GM23338 (cell line): ENCODE data around the gene COG7. TPM values are rescaled to one million over a fixed set of nuclear protein-coding genes. Genes with fewer than 3 reads are reported as not detected.

Experiments
- ATAC-seq: fragments of 200-7000 bp; cut with Tn5 transposase; 3 replicates; pipeline ENCODE4 v1.9.1; 2020
- DNase-seq: peaks from one replicate; pipeline ENCODE4 v3.0.0-alpha.2; 2015; ENCODE audit warnings: low spot score
- H2AFZ ChIP-seq: fragments of 200-600 bp; sonication (generic); 2 replicates; pipeline ENCODE4 v1.8.0; 2016; ENCODE audit warnings: antibody characterized with exemption, mild to moderate bottlenecking, moderate library complexity
- H3F3A ChIP-seq: fragments of 200-600 bp; sonication (generic); replicated peaks from 2 replicates; pipeline ENCODE4 v1.8.0; 2017; ENCODE audit warnings: antibody characterized with exemption, mixed run types, low read depth
- H3K27ac ChIP-seq: fragments of 200-600 bp; sonication (generic); 2 replicates; pipeline ENCODE4 v1.6.1; 2016; ENCODE audit warnings: low read depth
- H3K27me3 ChIP-seq: fragments of 200-600 bp; sonication (generic); 2 replicates; pipeline ENCODE4 v1.8.0; 2016; ENCODE audit warnings: mild to moderate bottlenecking, mixed run types, moderate library complexity; ENCODE audit not compliant: insufficient read depth
- H3K36me3 ChIP-seq: fragments of 200-600 bp; sonication (generic); 2 replicates; pipeline ENCODE4 v1.8.0; 2016; ENCODE audit warnings: mild to moderate bottlenecking; ENCODE audit not compliant: insufficient read depth
- H3K4me1 ChIP-seq: fragments of 200-600 bp; sonication (generic); 2 replicates; pipeline ENCODE4 v1.8.0; 2016; ENCODE audit warnings: mild to moderate bottlenecking, moderate library complexity; ENCODE audit not compliant: insufficient read depth
- H3K4me2 ChIP-seq: fragments of 200-600 bp; sonication (generic); 2 replicates; pipeline ENCODE4 v1.7.1; 2017; ENCODE audit warnings: mixed run types
- H3K4me3 ChIP-seq: fragments of 200-600 bp; sonication (generic); 2 replicates; pipeline ENCODE4 v1.6.1; 2016; ENCODE audit warnings: mixed run types
- H3K79me2 ChIP-seq: fragments of 200-600 bp; sonication (generic); replicated peaks from 2 replicates; pipeline ENCODE4 v1.8.0; 2017; ENCODE audit warnings: mild to moderate bottlenecking; ENCODE audit not compliant: insufficient read depth
- H3K9me2 ChIP-seq: fragments of 200-600 bp; sonication (generic); 2 replicates; pipeline ENCODE4 v1.8.0; 2017; ENCODE audit not compliant: insufficient read depth
- H4K20me1 ChIP-seq: fragments of 200-600 bp; sonication (generic); replicated peaks from 2 replicates; pipeline ENCODE4 v1.8.0; 2017; ENCODE audit warnings: mild to moderate bottlenecking; ENCODE audit not compliant: insufficient read depth
- H3K27ac Mint-ChIP-seq: 2 replicates; pipeline ENCODE4 v1.8.0; 2020; ENCODE audit warnings: inconsistent platforms, mild to moderate bottlenecking, moderate library complexity, mixed read lengths
- H3K27me3 Mint-ChIP-seq: 3 replicates; pipeline ENCODE4 v1.8.0; 2022; ENCODE audit warnings: low read depth, mild to moderate bottlenecking, moderate library complexity, mixed read lengths, inconsistent platforms; ENCODE audit not compliant: insufficient read depth, poor library complexity
- H3K36me3 Mint-ChIP-seq: 3 replicates; pipeline ENCODE4 v1.8.0; 2021; ENCODE audit warnings: low read depth, mild to moderate bottlenecking, inconsistent platforms, moderate library complexity, mixed read lengths
- H3K4me1 Mint-ChIP-seq: 3 replicates; pipeline ENCODE4 v1.8.0; 2020; ENCODE audit warnings: mild to moderate bottlenecking, inconsistent platforms, mixed read lengths
- H3K4me3 Mint-ChIP-seq: 3 replicates; pipeline ENCODE4 v1.8.0; 2021; ENCODE audit warnings: moderate library complexity, mild to moderate bottlenecking, inconsistent platforms, mixed read lengths
- H3K9me3 Mint-ChIP-seq: 3 replicates; pipeline ENCODE4 v1.8.0; 2020; ENCODE audit warnings: moderate library complexity, mild to moderate bottlenecking, inconsistent platforms, mixed read lengths
- CREB1 ChIP-seq: fragments of 250-450 bp; sonication (Bioruptor Pico); IDR thresholded peaks from 2 replicates; pipeline ENCODE4 v1.5.0; 2020; ENCODE audit warnings: low read depth, mild to moderate bottlenecking, moderate library complexity
- EZH2 ChIP-seq: fragments of 200-600 bp; sonication (generic); IDR thresholded peaks from one replicate; pipeline ENCODE4 v1.8.0; 2017; ENCODE audit warnings: antibody characterized with exemption, mild to moderate bottlenecking, low read depth; ENCODE audit not compliant: unreplicated experiment
- EZH2phosphoT487 ChIP-seq: fragments of 200-600 bp; sonication (generic); IDR thresholded peaks from one replicate; pipeline ENCODE4 v1.8.1; 2018; ENCODE audit warnings: antibody characterized with exemption; ENCODE audit not compliant: unreplicated experiment
- JUNB ChIP-seq: IDR thresholded peaks from one replicate; pipeline ENCODE4 v1.6.1; 2016; ENCODE audit warnings: antibody characterized with exemption; ENCODE audit not compliant: unreplicated experiment
- NANOG ChIP-seq: IDR thresholded peaks from 2 replicates; pipeline ENCODE4 v1.6.1; 2016; ENCODE audit warnings: antibody characterized with exemption, borderline replicate concordance
- POLR2AphosphoS5 ChIP-seq: IDR thresholded peaks from 2 replicates; pipeline ENCODE4 v1.6.1; 2016; ENCODE audit warnings: antibody characterized with exemption, low read depth
- STAT1 ChIP-seq: IDR thresholded peaks from one replicate; pipeline ENCODE4 v1.6.1; 2016; ENCODE audit warnings: antibody characterized with exemption; ENCODE audit not compliant: unreplicated experiment
- ZNF114 ChIP-seq: fragments of 250-450 bp; sonication (Bioruptor Pico); IDR thresholded peaks from 2 replicates; pipeline ENCODE4 v1.5.0; 2020; ENCODE audit warnings: mild to moderate bottlenecking, moderate library complexity
- ZNF331 ChIP-seq: fragments of 250-450 bp; sonication (Bioruptor Pico); IDR thresholded peaks from 2 replicates; pipeline ENCODE4 v1.5.0; 2020; ENCODE audit warnings: low read depth, mild to moderate bottlenecking, moderate library complexity
- polyA plus RNA-seq: library from polyadenylated mRNA; unstranded; fragments of >200 nt; fragmentation: Nextera tagmentation; extraction: Ambion mirVana; gene quantifications from 2 replicates; pipeline ENCODE4 v1.2.1, GENCODE V29; 2016
- total RNA-seq: library from RNA; depleted of rRNA; stranded (reverse); fragments of >200 nt; shearing (Covaris generic); gene quantifications from 2 replicates; pipeline ENCODE4 v1.2.3, GENCODE V29; 2014
- TF ChIP-seq, protein P1 (sequence below), 2 experiments: fragments of 200-600 bp in 1 of 2; sonication (generic) in 1 of 2; conservative IDR thresholded peaks; 2 replicates each; pipeline versions ENCODE4 v1.5.1 to v1.6.1; 2016 to 2017; ENCODE audit warnings: antibody characterized with exemption in 2 of 2, low read depth in 2 of 2, mild to moderate bottlenecking in 2 of 2, moderate library complexity in 1 of 2
- TF ChIP-seq, protein P2 (sequence below): IDR thresholded peaks from one replicate; pipeline ENCODE4 v1.6.1; 2018; ENCODE audit warnings: antibody characterized with exemption; ENCODE audit not compliant: unreplicated experiment
- TF ChIP-seq, protein P3 (sequence below): fragments of 250-450 bp; sonication (Bioruptor Pico); IDR thresholded peaks from 2 replicates; pipeline ENCODE4 v1.5.0; 2020; ENCODE audit warnings: mild to moderate bottlenecking, moderate library complexity
- TF ChIP-seq, protein P4 (sequence below): IDR thresholded peaks from 2 replicates; pipeline ENCODE4 v1.6.1; 2016; ENCODE audit warnings: antibody characterized with exemption

Gene COG7
- total and polyA plus RNA-seq, 2 experiments from 2014 or later = 9.2 to 20.0 TPM

DNA sequence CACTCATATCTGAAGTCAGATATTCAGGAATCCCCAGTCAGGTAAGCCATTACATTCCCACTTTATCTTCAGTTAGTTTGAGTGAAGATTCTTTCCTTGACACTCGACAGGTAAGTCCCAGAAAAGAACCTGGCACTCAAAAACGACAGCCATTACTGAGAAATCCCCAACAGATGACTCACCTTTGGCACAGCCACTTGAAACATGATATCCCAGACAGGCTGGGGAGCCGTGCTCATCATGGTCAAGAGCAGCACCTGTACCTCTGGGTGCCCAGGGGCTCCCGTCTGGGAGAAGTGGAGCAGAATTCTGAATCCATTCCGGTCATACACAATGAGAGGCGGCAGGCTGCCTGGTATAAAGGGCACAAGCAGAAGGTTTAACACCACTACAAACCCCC is 16.8 kb upstream of the COG7 start:
- H3K27ac ChIP-seq = no peak overlapping the region
- no peaks in the 10 kb centered on the region for H3K4me1 ChIP-seq
- Mint-ChIP-seq H3K27me3 (peaks cover 2% of the 10 kb centered on the region), H3K4me3 (no peak overlapping the region), H3K36me3 (peaks cover 62% of the 10 kb centered on the region), H3K27ac (no peak overlapping the region), H3K9me3 (no peaks in the 10 kb centered on the region), H3K4me1 (no peaks in the 10 kb centered on the region)
- no peaks in the 10 kb centered on the region for H4K20me1 ChIP-seq
- H3K79me2 ChIP-seq = no peaks in the 10 kb centered on the region
- H2AFZ ChIP-seq = no peak overlapping the region
- ATAC-seq (no peak), DNase-seq (no peak)
- H3K27me3 ChIP-seq = no peaks in the 10 kb centered on the region
- no peak overlapping the region for H3K4me2 ChIP-seq
- TF ChIP-seq ZNF114 (no peak), JUNB (no peak), NANOG (no peak), CREB1 (no peak), ZNF331 (CRISPR knock-in tag) (no peak), STAT1 (no peak), EZH2phosphoT487 (no peak), POLR2AphosphoS5 (no peak), EZH2 (no peak)
- TF ChIP-seq, protein P1, sequence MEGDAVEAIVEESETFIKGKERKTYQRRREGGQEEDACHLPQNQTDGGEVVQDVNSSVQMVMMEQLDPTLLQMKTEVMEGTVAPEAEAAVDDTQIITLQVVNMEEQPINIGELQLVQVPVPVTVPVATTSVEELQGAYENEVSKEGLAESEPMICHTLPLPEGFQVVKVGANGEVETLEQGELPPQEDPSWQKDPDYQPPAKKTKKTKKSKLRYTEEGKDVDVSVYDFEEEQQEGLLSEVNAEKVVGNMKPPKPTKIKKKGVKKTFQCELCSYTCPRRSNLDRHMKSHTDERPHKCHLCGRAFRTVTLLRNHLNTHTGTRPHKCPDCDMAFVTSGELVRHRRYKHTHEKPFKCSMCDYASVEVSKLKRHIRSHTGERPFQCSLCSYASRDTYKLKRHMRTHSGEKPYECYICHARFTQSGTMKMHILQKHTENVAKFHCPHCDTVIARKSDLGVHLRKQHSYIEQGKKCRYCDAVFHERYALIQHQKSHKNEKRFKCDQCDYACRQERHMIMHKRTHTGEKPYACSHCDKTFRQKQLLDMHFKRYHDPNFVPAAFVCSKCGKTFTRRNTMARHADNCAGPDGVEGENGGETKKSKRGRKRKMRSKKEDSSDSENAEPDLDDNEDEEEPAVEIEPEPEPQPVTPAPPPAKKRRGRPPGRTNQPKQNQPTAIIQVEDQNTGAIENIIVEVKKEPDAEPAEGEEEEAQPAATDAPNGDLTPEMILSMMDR (conservative IDR thresholded peaks at IDR 0.05; ENCODE audit: low read depth in 2 of 2) = no peak
- TF ChIP-seq, protein P2, sequence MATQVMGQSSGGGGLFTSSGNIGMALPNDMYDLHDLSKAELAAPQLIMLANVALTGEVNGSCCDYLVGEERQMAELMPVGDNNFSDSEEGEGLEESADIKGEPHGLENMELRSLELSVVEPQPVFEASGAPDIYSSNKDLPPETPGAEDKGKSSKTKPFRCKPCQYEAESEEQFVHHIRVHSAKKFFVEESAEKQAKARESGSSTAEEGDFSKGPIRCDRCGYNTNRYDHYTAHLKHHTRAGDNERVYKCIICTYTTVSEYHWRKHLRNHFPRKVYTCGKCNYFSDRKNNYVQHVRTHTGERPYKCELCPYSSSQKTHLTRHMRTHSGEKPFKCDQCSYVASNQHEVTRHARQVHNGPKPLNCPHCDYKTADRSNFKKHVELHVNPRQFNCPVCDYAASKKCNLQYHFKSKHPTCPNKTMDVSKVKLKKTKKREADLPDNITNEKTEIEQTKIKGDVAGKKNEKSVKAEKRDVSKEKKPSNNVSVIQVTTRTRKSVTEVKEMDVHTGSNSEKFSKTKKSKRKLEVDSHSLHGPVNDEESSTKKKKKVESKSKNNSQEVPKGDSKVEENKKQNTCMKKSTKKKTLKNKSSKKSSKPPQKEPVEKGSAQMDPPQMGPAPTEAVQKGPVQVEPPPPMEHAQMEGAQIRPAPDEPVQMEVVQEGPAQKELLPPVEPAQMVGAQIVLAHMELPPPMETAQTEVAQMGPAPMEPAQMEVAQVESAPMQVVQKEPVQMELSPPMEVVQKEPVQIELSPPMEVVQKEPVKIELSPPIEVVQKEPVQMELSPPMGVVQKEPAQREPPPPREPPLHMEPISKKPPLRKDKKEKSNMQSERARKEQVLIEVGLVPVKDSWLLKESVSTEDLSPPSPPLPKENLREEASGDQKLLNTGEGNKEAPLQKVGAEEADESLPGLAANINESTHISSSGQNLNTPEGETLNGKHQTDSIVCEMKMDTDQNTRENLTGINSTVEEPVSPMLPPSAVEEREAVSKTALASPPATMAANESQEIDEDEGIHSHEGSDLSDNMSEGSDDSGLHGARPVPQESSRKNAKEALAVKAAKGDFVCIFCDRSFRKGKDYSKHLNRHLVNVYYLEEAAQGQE = no peak
- TF ChIP-seq, protein P3, sequence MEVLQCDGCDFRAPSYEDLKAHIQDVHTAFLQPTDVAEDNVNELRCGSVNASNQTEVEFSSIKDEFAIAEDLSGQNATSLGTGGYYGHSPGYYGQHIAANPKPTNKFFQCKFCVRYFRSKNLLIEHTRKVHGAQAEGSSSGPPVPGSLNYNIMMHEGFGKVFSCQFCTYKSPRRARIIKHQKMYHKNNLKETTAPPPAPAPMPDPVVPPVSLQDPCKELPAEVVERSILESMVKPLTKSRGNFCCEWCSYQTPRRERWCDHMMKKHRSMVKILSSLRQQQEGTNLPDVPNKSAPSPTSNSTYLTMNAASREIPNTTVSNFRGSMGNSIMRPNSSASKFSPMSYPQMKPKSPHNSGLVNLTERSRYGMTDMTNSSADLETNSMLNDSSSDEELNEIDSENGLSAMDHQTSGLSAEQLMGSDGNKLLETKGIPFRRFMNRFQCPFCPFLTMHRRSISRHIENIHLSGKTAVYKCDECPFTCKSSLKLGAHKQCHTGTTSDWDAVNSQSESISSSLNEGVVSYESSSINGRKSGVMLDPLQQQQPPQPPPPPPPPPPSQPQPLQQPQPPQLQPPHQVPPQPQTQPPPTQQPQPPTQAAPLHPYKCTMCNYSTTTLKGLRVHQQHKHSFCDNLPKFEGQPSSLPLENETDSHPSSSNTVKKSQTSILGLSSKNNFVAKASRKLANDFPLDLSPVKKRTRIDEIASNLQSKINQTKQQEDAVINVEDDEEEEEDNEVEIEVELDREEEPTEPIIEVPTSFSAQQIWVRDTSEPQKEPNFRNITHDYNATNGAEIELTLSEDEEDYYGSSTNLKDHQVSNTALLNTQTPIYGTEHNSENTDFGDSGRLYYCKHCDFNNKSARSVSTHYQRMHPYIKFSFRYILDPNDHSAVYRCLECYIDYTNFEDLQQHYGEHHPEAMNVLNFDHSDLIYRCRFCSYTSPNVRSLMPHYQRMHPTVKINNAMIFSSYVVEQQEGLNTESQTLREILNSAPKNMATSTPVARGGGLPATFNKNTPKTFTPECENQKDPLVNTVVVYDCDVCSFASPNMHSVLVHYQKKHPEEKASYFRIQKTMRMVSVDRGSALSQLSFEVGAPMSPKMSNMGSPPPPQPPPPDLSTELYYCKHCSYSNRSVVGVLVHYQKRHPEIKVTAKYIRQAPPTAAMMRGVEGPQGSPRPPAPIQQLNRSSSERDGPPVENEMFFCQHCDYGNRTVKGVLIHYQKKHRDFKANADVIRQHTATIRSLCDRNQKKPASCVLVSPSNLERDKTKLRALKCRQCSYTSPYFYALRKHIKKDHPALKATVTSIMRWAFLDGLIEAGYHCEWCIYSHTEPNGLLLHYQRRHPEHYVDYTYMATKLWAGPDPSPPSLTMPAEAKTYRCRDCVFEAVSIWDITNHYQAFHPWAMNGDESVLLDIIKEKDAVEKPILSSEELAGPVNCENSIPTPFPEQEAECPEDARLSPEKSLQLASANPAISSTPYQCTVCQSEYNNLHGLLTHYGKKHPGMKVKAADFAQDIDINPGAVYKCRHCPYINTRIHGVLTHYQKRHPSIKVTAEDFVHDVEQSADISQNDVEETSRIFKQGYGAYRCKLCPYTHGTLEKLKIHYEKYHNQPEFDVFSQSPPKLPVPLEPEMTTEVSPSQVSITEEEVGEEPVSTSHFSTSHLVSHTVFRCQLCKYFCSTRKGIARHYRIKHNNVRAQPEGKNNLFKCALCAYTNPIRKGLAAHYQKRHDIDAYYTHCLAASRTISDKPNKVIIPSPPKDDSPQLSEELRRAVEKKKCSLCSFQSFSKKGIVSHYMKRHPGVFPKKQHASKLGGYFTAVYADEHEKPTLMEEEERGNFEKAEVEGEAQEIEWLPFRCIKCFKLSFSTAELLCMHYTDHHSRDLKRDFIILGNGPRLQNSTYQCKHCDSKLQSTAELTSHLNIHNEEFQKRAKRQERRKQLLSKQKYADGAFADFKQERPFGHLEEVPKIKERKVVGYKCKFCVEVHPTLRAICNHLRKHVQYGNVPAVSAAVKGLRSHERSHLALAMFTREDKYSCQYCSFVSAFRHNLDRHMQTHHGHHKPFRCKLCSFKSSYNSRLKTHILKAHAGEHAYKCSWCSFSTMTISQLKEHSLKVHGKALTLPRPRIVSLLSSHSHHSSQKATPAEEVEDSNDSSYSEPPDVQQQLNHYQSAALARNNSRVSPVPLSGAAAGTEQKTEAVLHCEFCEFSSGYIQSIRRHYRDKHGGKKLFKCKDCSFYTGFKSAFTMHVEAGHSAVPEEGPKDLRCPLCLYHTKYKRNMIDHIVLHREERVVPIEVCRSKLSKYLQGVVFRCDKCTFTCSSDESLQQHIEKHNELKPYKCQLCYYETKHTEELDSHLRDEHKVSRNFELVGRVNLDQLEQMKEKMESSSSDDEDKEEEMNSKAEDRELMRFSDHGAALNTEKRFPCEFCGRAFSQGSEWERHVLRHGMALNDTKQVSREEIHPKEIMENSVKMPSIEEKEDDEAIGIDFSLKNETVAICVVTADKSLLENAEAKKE (CRISPR knock-in tag) = no peak
- TF ChIP-seq, protein P4, sequence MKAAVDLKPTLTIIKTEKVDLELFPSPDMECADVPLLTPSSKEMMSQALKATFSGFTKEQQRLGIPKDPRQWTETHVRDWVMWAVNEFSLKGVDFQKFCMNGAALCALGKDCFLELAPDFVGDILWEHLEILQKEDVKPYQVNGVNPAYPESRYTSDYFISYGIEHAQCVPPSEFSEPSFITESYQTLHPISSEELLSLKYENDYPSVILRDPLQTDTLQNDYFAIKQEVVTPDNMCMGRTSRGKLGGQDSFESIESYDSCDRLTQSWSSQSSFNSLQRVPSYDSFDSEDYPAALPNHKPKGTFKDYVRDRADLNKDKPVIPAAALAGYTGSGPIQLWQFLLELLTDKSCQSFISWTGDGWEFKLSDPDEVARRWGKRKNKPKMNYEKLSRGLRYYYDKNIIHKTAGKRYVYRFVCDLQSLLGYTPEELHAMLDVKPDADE = no peak
- no peak overlapping the region for H3K4me3 ChIP-seq
- H3F3A ChIP-seq = 0 out of 2 replicates have a peak, but pooled peaks cover 3% of the 10 kb centered on the region
- peaks cover 64% of the 10 kb centered on the region for H3K36me3 ChIP-seq
- no peaks in the 10 kb centered on the region for H3K9me2 ChIP-seq
